HG02759 (cell line): ENCODE measurements around the gene CACNA1D.
A peak's percentile ranks its signal among the peaks of the same experiment; 100 is the strongest.

Source experiments
- ATAC-seq: cut with Tn5 transposase; IDR thresholded peaks from one replicate; pipeline ENCODE4 v1.9.1; 2021; ENCODE audit warnings: mild to moderate bottlenecking, moderate library complexity; ENCODE audit not compliant: unreplicated experiment

Gene CACNA1D

GRCh38 chr3:53495146-53495519, 722 bp downstream of the CACNA1D start:
- ATAC-seq = no peak

- no peak for ATAC-seq
These were observed 1.3 kb downstream of the CACNA1D start for GRCh38 chr3:53495520-53496391.

- no peak for ATAC-seq
These were observed 1.9 kb downstream of the CACNA1D start for GRCh38 chr3:53496392-53496670.

GRCh38 chr3:53496984-53497383, 2.6 kb downstream of the CACNA1D start:
- no peak for ATAC-seq

DNA sequence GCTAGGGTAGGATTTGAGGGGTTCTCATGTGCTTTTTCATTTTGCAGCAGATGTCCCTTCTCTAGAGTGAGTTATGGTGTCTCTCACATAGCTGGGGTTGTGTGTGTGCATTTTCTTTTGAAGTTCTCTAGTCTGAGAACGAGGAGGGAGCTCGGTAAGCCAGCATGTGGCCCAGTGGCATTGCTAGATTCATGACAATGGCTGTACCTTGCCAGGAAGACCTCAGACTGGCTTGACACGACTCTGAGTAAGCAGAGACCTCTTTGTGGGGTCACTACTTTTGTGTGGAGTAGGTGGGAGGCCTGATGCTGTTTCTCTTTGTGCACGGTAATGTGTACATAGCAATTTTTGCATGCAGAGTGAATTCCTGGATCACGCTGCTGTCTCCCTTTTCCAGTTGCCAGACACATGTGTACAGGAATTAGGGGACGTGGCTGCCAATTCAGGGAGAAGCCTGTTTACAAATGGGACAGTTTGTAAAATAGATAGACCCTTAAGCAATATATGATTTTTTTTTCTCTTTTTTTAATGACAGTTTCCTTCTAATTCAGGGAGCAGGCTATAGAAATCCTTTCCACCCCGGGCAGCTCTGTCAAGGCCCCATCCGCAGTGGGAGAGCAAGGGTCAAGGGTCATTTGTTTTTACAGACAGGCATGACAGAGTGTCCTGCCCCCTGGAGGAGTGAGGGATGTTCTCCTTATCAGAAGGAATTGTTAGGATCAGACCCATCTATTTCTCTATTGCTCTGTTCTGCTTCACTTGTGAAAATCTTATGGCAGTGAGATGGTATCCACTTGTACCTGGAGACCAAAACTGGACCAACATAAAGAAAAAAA, 4.6 kb downstream of the CACNA1D start:
- ATAC-seq = no peak

GRCh38 chr3:53500165-53500777, 5.9 kb downstream of the CACNA1D start:
- no peak for ATAC-seq

GRCh38 chr3:53501178-53501577, 6.8 kb downstream of the CACNA1D start:
- no peak for ATAC-seq

- ATAC-seq = no peak
These were observed 8.3 kb downstream of the CACNA1D start for GRCh38 chr3:53502737-53503136.

GRCh38 chr3:53503195-53503594, 8.8 kb downstream of the CACNA1D start:
- no peak for ATAC-seq

- no peak for ATAC-seq
These were observed 11.8 kb downstream of the CACNA1D start for GRCh38 chr3:53506110-53506762.

DNA sequence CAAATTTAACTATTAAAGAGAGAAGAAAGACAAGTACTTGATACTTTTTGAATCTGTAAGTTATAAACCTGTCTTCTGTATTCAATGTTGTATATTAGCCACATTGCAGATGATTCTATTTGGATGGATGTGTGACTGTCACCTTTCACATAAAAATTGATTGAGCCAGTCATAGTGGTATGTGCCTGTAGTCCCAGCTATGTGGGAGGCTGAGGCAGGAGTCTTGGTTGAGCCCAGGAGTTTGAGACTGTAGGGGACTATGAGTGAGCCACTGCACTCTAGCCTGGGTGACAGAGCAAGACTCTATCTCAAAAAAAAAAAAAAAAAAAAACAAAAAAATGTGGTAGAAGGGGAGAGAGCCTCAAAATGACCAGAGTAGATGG, 12.3 kb downstream of the CACNA1D start:
- no peak for ATAC-seq

GRCh38 chr3:53509494-53509893, 15.1 kb downstream of the CACNA1D start:
- no peak for ATAC-seq

GRCh38 chr3:53510508-53510907, 16.1 kb downstream of the CACNA1D start:
- no peak for ATAC-seq

DNA sequence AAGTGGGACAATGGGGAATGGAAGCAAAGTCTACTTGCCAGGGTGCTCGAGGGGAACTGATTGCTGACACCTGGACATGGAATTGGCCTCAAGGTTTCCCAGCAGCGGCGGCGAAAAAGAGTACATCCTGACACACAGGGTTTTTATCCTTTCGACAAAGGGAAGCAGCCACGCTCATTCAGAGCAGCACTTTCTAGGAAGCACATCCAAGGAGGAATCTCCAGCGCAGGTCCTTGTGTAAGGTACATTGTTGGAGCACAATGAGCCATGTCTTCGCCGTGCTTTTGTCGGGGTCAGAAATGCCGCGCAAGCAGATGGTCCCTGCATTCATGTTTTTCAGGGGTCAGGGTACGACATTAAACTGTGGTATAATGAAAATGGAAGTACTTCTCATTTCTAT, 16.8 kb downstream of the CACNA1D start:
- ATAC-seq = no peak

DNA sequence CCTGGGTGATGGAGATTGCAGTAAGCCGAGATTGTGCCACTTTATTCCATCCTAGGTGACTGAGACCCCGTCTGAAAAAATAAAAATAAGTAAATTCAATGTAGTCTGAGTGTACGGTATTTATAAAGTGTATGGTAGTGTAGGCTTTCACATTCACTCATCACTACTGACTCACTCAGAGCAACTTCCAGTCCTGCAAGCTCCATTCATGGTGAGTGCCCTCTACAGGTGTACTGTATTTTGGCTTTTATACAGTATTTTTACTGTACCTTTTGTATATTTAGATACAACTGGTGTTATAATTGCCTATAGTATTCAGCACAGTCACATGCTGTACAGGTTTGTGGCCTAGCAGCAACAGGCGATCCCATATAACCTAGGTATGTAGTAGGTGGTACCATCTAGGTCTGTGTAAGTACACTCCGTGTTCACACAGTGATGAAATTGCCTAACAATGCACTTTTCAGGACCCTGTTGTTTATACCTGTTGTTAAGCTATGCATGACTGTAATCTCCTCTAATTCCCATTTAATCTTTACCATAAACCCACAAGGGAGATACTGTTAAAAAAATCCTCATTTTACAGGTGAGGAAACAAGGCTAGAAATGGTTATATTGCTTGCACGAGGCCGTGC, 19.3 kb downstream of the CACNA1D start:
- ATAC-seq = peak; percentile 54

GRCh38 chr3:53516339-53516738, 21.9 kb downstream of the CACNA1D start:
- no peak for ATAC-seq

- ATAC-seq = no peak
These were observed 24.1 kb downstream of the CACNA1D start for GRCh38 chr3:53518495-53518981.

DNA sequence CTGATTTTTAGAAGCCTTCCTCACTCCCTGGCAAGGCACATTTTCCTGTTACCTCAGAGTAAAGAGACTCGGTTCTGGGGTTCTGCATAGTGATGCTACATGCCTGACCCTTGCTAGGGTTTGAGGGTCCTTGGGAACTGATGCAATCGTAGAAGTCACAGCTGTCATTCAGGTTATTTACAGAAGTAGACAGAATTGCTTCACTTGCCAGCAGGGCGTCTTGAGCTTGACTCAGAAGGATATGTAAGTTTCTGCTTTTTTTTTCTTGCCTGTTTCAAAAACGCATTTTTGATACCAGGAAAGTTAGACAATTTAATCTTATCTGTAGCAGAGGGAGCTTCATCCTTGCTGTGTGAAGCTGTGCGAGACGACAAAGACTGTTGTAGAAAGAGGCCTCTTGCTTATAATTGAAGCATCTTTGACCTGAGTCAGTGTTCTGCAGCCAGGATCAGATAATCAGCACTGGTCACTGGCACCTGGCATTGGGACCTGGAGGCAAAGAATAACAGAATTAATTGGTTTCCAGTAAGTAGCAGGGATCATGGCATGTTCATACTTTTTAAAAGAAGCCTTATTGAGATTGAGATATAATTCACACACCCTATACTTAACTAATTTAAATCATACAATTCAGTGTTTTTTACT, 24.8 kb downstream of the CACNA1D start:
- ATAC-seq = no peak

- no peak for ATAC-seq
These were observed 28.9 kb downstream of the CACNA1D start for GRCh38 chr3:53523346-53523745.

- no peak for ATAC-seq
These were observed 30.2 kb downstream of the CACNA1D start for GRCh38 chr3:53524566-53524965.
